ENCODE measurements around the gene PANK1.
"Not testable (repeated sequence)": the region's sequence is repeated elsewhere in the genome, so short reads cannot be mapped to it uniquely, and the experiment has no call there.

PANK1 gene

DNA sequence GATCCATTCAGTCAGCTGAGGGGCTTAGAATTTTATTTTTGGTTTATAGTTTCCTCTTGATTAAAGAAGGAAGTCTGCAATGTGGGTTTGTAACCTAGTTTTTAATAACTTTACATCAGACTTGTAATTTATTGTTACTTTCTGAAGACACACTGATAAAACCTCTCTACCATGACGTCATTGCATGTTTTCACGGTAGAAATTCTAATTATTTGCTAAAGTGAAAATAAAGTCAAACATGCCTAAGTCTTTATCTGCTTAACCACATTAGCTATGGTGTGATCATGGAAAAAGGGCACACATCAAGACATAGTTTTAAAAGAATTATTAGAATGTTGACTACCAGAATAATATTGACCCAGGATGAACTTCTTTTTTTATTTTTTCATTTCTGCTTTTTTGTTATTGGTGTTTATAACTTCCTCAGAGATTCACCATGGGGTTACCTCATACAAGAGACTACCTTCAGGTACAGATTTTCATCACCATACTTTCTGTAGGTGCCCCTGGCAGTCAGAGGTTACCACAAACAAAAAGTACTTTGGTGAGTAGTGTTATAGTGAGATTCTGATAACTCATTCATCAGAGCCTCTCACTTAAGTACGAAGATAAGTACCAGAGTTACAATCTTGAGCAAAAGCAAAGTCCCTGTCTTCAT lies 7.0 kb upstream of the PANK1 start:
- DNase-seq (ENCODE audit: low read depth in 2 of 2): no peak

DNA sequence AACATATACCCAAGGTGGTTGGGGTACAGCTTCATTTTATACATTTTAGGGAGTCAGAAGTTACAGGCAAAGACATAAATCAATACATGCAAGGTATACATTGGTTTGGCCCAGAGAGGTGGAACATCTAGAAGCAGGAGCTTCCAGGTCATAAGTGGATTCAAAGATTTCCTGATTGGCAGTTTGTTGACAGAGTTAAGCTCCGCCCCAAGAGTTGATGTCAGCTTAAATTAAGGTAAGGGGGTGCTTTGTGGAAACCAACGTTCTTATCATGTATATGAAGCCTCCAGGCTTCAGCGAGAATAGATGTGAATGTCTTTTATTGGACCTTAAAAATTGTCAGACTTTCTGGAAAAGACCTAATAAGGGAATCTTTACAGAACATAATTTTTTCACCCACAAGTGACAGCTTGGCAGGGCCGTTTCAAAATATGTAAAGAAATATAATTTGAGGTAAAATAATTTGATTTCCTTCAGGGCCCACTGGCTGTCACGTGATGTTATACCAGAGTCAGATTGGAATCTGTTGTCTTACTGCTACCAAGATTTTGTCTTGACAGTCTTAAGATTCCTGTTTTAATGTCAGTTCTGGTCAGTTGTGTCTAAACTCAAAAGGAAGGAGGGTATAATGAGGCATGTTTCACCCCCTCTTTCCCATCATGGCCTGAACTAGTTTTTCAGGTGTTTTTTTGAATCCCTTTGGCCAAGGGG lies 6.3 kb upstream of the PANK1 start:
- DNase-seq (ENCODE audit: low read depth in 2 of 2): no peak

DNA sequence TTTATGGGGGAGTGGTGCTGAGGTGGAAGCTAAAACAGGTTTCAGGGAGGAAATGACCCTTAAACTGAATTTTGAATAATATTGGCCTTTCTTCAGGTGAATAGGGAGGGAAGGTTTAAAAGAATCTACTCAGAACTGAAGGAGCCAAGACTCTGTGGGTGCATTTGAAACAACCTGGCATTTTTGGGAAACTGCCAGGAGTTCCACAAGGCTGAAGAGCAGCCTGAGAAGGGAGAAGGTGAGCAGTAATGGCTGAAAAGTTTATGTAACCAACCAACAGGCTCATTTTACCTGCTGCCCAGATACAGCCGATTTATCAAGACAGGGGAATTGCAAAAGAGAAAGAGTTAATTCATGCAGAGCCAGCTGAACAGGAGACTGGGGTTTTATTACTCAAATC lies 4.0 kb upstream of the PANK1 start:
- no peak for DNase-seq (ENCODE audit: low read depth in 2 of 2)

DNA sequence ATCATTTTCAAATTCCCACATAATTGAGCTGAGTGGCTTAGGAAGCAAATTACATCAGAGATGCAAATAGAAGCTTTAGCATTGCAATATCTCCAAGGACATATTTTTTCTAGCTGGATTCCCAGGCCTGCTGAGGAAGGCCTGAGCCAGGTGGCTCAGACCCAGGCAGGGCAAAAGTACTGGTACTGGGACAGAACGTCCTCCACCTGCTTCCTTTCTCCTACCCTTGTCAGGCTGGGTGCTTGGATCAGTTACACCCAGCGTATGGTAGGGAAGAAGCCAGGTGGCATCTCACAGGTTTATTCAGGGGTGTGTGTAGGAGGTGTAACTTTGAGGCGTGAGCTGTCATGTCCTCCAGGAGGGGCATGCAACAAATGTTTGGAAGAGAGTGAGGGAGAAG lies 3.0 kb upstream of the PANK1 start:
- DNase-seq (ENCODE audit: low read depth in 2 of 2): no peak

DNA sequence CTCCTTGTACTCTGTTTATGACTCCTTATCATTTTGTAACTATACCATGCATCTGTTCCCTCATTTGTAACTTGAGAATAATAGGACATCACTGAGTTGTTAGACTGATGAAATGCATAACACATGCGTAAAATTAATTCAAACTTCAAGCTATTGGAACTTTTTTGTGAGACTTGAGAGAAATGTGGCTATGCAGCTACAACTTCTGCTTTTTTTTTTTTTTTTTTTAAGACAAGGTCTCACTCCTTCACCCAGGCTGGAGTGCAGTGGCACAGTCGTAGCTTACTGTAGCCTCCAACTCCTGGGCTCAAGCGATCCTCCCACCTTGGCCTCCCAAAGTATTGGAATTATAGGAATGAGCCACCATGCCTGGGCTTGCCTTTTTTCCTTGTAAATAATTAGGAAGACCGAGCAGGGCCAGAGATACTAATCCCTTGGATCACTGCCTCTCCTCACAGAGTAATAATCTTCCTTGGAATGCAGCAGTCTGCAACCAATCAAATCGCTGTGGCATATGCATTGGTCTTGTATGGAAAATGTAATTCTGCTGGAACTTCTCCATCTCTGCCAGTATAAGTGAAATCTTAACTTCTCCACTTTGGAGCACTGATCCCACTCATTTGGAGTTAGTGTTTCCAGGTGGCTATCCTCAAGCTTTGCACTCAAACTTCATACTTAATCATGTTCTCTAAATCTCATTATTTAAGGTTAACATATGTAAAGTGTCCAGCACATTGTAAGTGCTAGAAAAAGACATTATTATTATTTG lies 2.0 kb upstream of the PANK1 start:
- DNase-seq (ENCODE audit: low read depth in 2 of 2): no peak

DNA sequence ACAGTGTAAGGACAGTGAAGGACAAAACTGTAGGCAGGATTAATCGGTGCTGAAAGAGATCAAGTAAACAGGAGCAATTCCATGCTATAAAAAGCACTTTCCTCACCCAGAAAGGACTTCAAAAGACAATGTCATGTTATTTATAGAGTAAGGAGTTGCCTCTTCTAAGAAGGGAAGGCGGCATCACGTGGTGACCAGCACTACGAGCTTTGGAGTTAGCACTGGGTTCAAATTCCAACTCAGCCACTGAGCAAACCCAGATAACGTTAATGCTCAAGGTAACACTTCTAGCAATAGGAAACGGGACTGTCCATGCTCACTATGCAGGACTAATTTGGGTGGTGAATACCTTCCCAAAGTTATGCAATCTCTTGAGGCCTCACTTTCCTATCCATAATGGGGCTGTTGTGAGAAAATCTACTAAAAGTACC lies 715 bp upstream of the PANK1 start:
- DNase-seq (ENCODE audit: low read depth in 2 of 2): no peak

DNA sequence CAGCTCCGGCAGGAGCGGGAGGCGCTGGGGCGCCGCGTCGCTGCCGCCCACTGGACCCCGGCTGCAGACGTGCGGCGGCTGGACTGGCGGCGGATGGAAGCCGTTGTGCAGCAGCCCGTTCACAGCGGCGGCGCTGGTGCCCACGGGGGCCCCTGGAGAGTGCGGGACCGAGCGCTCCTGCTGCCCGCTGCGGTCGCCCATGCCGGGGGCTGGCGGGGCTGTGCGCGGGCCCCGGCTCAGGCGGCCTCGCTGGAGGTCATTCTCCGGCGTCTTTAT lies 413 bp downstream of the PANK1 start:
- DNase-seq (ENCODE audit: low read depth in 2 of 2): no peak

DNA sequence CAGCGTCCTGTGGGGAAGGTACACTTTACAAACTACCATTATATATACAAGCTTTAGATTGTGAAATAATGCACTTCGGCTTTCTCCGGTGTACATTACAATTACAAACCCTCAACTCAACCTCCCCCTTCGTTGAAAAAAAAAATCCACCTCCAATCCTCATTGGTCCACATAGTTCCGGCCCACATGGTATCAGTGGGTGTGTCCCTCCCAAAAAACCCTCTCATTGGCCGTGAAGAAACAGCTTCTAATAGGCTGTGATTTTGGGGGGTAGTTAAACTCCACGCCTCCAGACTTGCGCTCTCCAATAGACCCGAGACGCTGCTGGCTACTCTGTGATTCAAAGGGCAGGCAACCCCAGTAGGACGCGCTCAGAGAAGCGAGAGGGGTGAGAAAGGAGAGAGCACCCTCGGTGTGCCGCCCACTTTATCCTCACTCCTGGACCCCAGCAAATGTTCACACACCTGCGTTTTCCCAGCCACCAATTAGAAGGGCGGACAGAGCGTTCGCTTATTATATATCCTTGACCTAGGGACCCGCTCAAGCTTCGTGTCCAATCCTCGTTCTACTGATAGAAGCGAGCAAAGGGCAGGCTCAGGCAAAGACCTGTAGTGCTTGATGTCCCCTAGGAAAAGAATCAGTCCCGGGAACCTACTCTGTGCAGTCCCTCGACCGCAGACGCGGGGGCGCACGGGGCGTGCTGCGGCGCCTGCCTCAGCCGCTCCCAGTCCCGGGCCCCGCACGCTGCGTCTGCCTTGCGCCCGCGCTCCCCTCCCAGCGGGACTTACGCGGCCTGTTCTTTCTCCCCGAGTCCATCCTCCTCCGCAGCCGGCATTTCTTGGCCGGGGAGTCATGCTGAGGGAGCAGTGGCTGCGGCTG lies 991 bp downstream of the PANK1 start:
- DNase-seq (ENCODE audit: low read depth in 2 of 2): peak in 1 of 2 donors; percentile 30

DNA sequence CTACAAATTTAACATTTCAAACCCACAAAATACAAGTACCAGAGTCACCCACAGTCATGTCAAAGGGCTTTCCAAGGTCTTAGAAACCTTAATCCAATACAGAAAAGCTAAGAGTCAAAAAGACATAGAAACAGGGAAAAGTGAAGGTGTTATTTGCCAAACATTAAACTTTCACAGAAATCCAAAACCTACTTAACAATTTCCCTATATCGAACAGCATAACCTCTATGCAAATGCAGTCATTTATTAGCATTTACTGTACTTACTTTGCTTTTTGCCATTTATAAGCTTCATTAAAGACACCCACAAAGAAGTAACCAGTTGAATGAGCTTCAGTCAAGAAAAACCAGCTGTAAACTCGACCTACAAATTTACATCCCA lies 1.6 kb downstream of the PANK1 start:
- no peak for DNase-seq (ENCODE audit: low read depth in 2 of 2)

DNA sequence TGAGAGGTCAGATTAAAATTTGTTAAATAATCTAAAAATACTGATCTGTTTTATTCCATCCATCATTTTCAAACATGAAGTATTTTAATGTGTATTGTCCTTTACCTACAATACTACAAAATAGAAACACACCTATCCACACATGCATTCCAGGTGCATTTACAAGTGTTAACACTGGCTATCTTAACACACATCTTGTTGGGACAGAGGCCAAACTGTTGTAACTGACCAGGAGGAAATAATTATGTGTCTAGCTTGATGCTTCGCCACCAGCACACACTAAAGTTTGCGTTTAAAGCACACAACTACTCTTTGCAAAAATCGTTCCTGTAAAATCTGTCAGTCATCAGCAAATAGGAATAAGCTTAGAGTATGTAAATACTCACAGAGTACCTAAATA lies 2.8 kb downstream of the PANK1 start:
- no peak for DNase-seq (ENCODE audit: low read depth in 2 of 2)

DNA sequence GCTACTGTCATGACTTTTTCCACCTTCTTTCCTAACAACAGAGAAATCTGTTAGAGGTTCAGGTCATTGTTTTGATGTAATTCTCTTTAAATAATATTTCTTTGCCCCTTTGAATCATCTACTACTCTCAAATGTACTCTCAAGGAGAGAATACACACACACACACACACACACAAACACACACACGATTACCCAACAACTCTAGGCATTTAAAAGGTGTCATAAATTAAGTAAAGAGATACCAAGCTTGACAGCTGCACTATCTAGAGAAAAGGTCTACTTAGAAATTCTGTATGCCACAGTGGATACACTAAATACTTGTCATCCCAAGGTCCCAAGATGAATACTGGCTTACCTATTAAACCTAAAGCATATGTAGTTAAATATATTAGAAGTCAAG lies 4.8 kb downstream of the PANK1 start:
- DNase-seq (ENCODE audit: low read depth in 2 of 2): no peak

DNA sequence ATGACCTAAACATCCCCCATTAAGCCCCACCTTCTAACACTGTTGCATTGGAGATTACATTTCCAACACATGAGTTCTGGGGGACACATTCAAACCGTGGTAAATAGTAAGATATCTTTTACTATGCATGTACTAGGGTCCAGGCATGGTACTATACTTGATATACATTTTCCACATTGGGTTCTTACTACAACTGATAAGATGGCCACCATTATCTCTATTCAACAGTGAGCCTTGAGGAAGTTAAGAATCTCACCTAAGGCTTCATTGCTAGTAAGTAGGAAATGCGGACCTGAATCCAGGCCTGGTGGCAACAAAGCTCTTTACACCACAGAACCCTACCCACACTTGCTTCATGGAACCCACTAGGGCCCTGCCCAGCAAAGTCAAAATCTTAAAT lies 5.7 kb downstream of the PANK1 start:
- DNase-seq (ENCODE audit: low read depth in 2 of 2): no peak

DNA sequence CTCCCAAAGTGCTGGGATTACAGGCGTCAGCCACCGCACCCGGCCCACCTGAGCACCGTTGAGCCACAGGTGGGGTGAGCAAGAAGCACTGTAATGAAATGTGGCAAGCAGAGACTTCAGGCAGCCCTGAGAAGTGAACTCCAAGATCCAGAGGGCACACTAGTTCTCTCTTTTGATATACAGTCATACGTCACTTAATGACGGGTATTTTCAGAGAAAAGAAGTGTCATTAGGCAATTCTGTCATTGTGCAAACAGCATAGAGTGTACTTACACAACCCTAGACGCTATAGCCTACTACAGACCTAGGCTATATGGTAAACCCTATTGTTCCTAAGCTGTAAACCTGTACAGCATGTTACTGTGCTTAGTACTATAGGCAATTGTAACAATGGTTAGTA lies 7.9 kb downstream of the PANK1 start:
- no peak for DNase-seq (ENCODE audit: low read depth in 2 of 2)

DNA sequence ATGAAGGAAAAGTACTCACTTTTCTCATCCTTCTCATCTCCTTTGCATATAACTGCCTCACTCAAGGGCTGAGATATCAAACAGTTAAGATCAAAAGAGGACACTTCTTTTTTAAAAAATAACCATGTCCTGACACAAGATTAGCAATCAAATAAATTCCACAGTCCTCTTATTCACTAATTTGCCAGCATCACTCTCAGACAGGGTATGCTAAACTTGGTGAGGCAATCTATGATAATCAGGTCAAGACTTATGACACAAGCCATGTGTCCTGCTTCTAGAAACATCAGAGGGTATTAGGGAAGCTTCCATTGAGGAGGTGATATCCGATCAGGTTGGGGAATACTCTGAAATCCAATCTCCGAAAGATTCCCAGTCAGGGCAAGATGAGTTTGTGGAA lies 10.4 kb downstream of the PANK1 start:
- no peak for DNase-seq (ENCODE audit: low read depth in 2 of 2)

DNA sequence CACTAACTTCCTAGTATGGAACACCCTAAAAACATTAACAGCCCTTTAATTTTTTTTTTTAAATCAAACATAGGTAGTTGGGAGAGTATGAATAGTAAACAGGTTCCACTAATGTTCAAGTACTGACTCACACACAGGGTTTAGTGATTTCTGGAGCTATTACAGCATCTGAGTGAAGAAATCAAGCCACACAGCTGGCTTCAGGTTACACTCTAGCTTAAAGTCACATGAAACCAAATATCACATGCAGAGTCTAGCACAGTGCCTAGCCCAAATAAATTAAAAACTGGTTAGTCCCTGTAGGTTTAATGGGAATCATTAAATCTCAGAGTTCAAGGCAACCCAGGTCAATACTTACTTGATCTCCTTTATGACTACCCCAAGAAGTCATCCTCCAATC lies 11.6 kb downstream of the PANK1 start:
- no peak for DNase-seq (ENCODE audit: low read depth in 2 of 2)

DNA sequence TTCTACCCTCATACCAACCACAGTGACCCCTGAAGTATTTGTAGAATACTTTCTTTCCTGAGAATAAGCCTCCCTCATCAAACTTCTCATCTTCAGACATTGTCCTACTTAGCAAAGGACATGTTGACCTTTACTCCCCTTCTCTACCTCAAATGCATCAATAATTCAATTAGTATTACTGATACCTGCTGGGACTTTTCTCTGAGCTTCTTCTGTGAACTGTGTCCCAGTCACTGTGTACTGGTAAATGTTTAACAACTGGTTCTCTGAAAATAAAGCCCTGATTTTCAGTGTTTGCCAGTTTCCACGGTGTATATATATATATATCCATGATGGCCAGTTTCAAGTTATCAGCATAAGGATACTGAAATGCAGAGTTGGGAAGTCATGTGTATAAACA lies 12.2 kb downstream of the PANK1 start:
- no peak for DNase-seq (ENCODE audit: low read depth in 2 of 2)

DNA sequence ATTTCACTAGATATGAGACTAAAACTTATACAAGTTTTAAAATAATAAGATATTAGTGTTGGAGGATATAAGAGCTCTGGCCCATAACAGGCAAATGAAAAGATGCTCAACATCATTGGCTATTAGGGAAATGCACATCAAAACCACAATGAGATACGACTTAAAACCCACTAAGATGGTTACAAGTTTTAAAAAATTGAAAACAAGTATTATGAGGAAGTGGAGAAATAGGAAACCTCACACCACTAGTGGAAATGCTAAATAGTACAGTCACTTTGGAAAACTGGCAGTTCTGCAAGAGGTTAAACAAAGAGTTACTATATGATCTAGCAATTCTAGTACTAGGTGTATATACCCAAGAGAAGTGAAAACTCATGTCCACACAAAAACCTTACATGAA lies 17.2 kb downstream of the PANK1 start:
- no peak for DNase-seq (ENCODE audit: low read depth in 2 of 2)

DNA sequence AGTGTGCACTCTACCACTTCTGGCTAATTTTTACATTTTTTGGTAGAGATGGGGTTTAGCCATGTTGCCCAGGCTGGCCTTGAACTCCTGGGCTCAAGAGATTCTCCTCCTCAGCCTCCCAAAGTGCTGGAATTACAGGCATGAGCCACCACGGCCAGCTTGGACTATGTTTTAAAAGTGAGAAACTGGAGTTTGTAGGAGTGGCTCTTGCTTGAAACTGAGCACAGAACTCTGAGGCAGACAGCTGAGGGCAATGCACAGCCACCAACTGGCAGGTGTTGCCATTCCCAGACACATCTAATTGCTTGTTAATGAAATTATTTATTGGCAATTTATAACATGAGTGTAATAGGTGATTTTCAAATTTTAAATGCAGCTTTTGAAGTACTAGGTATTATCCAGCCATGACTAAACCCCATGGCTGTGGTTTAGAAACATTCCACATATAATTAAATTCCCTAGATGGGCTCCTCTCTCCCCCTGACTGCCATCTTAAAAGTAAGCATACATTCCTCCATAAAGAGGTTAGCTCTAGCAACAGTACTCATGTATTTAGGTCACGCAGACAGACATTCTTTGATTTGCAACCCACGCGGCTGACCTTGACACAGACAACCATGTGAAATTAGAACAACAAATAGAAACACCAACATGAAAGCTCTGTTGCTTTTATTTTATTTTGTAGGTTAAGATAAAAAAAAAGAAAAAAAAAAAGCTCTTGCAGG lies 19.8 kb downstream of the PANK1 start:
- no peak for DNase-seq (ENCODE audit: low read depth in 2 of 2)

DNA sequence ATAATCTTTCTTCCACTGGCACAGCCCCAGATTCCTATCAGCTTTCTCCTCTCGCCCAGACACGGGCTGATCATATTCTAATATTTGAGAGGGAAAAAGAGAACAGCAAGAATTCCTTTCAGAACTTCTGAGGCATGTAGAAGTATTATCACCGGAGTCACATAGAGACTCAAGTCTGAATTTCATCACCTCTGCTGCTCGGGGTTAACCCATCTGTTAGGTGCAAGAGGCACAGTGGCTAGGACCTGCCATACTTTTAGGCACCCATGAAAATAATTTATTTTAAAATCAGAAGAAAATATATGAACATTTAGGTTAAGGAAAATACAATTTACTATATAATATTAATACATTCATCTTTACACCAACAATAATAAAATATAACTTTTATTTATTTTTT lies 21.0 kb downstream of the PANK1 start:
- no peak for DNase-seq (ENCODE audit: low read depth in 2 of 2)

DNA sequence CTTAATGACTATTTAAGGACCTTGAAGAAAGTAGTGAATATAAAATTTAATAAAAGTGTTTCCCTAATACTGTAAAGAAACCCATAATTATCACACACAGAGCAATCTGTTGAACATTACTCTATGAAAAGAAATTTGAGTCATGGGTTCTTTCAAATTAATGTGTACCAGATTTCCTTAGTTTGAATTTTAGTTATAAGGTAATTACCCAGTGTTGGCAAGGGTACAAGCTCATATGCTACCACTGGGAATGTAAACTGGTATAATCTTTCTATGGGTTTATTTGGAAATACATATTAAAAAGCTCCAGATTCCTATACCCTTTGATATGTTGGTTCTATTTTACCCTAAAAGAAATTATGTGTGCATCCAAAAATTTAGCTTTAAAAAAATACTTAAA lies 22.9 kb downstream of the PANK1 start:
- DNase-seq (ENCODE audit: low read depth in 2 of 2): no peak

DNA sequence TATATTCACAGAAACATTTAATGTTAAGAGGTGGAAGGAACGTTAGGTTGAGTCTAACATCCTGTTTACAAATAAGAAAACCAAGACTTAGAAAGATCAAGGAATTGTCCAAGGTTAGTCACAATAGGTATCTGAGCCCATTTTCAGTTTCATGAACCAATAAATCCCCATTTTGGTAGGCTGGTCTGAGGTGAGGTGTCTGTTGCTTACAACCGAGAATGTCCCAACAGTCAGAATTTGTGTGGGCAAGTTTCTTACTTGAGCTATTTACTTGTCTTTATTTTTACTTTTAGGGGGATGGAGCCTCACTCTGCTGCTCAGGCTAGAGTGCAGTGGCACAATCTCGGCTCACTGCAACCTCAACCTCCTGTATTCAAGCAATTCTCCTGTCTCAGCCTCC lies 23.6 kb downstream of the PANK1 start:
- no peak for DNase-seq (ENCODE audit: low read depth in 2 of 2)

DNA sequence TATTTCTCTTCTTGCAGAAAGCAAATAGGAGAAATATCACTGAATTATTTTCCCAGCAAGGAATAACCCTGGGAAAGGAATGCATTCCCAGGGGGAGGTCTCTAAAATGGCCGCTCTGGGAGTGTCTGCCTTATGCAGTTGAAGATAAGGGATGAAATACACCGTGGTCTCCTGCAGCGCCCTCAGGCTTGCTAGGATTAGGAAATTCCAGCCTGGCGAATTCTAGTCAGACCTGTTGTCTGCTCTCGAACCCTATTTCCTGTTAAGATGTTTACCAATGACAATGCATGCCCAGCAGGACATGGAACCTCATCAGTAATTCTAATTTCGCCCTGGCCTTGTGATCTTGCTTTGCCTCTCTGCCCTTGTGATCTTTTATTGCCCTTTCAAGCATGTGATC lies 24.7 kb downstream of the PANK1 start:
- not testable (repeated sequence) for DNase-seq (ENCODE audit: low read depth in 2 of 2)

Data from stimulated activated CD8-positive, alpha-beta memory T cell treated with anti-CD3 and anti-CD28 coated beads, Interleukin-2, amount 100 ng/mL, for 1 hour (primary cell).